Head of caudate nucleus (tissue), 42 donors: ENCODE measurements around the gene MOCS1.
A peak's percentile ranks its signal among the peaks of the same experiment; 100 is the strongest.
"Not testable (repeated sequence)": the region's sequence is repeated elsewhere in the genome, so short reads cannot be mapped to it uniquely, and the experiment has no call there.

Source experiments
- DNase-seq, 42 donors: peaks; one replicate each; pipeline versions ENCODE4 v3.0.0 to v3.0.0-alpha.2; 2020 to 2021; ENCODE audit warnings: mixed read lengths in 7 of 42
- intact Hi-C: fragments of 100-400 bp; cut with DNase I; formaldehyde crosslinking; loops from one replicate; pipeline ENCODE4 v1.15.0; 2022

The MOCS1 gene

GRCh38 chr6:39934131-39934757 lies at the start of gene MOCS1:
MOCS1 (minus strand) TSS chr6:39934462; CDS start chr6:39934417, 45 bp downstream.
- intact Hi-C loops: no loop called here
- peak; percentile 78 to 96 (median 92) for DNase-seq

GRCh38 chr6:39984051-39984450 lies 49.8 kb upstream of the MOCS1 start:
- no peak for DNase-seq
- intact Hi-C loops: no loop called here

- intact Hi-C loops: no loop called here
- no peak for DNase-seq
Measured at GRCh38 chr6:39983193-39983592, 48.9 kb upstream of the MOCS1 start.

- DNase-seq: no peak
- intact Hi-C loops: no loop called here
Measured at GRCh38 chr6:39982720-39983119, 48.5 kb upstream of the MOCS1 start.

- DNase-seq: peak in 31 of 42 donors; percentile 1 to 68 (median 31)
- intact Hi-C loops: no loop called here
Measured at GRCh38 chr6:39980839-39981580, 46.7 kb upstream of the MOCS1 start.

GRCh38 chr6:39979461-39980328 lies 45.4 kb upstream of the MOCS1 start:
- intact Hi-C loops: no loop called here
- DNase-seq: no peak

- intact Hi-C loops: no loop called here
- DNase-seq: no peak
Measured at GRCh38 chr6:39978240-39978639, 44.0 kb upstream of the MOCS1 start.

- intact Hi-C loops: no loop called here
- no peak for DNase-seq
Measured at GRCh38 chr6:39973661-39974060, 39.4 kb upstream of the MOCS1 start.

GRCh38 chr6:39972717-39973116 lies 38.5 kb upstream of the MOCS1 start:
- DNase-seq, intact Hi-C loops: not testable (repeated sequence)

- DNase-seq, intact Hi-C loops: not testable (repeated sequence)
Measured at GRCh38 chr6:39971131-39971530, 36.9 kb upstream of the MOCS1 start.

GRCh38 chr6:39965751-39966150 lies 31.5 kb upstream of the MOCS1 start:
- DNase-seq: no peak
- intact Hi-C loops: no loop called here

- DNase-seq: no peak
- intact Hi-C loops: no loop called here
Measured at GRCh38 chr6:39964530-39964929, 30.3 kb upstream of the MOCS1 start.

- no peak for DNase-seq
- intact Hi-C loops: no loop called here
Measured at GRCh38 chr6:39964094-39964493, 29.8 kb upstream of the MOCS1 start.

- no peak for DNase-seq
- intact Hi-C loops: no loop called here
Measured at GRCh38 chr6:39962831-39963230, 28.6 kb upstream of the MOCS1 start.

GRCh38 chr6:39961178-39961577 lies 26.9 kb upstream of the MOCS1 start:
- intact Hi-C loops: no loop called here
- no peak for DNase-seq

GRCh38 chr6:39958947-39959346 lies 24.7 kb upstream of the MOCS1 start:
- no peak for DNase-seq
- intact Hi-C loops: no loop called here

GRCh38 chr6:39956936-39957335 lies 22.7 kb upstream of the MOCS1 start:
- no peak for DNase-seq
- intact Hi-C loops: no loop called here

GRCh38 chr6:39953076-39953618 lies 18.9 kb upstream of the MOCS1 start:
- intact Hi-C loops: no loop called here
- no peak for DNase-seq

GRCh38 chr6:39952167-39952566 lies 17.9 kb upstream of the MOCS1 start:
- intact Hi-C loops: no loop called here

GRCh38 chr6:39951716-39952115 lies 17.5 kb upstream of the MOCS1 start:
- no peak for DNase-seq
- intact Hi-C loops: no loop called here

More at GRCh38 chr6:39952167-39952566, 17.9 kb upstream of the MOCS1 start:
- DNase-seq: no peak
